GM21360 (cell line): ENCODE measurements around the gene LRRC36.

Source experiments
- ATAC-seq: cut with Tn5 transposase; IDR thresholded peaks from one replicate; pipeline ENCODE4 v1.9.1; 2021; ENCODE audit warnings: mild to moderate bottlenecking, moderate library complexity; ENCODE audit not compliant: unreplicated experiment

The LRRC36 gene

GRCh38 chr16:67388191-67388590 lies 61.6 kb downstream of the LRRC36 start:
- ATAC-seq: no peak

GRCh38 chr16:67388591-67388990 lies 62.0 kb downstream of the LRRC36 start:
- no peak for ATAC-seq

- no peak for ATAC-seq
Observed at GRCh38 chr16:67389911-67390815, 63.5 kb downstream of the LRRC36 start.

- no peak for ATAC-seq
Observed at GRCh38 chr16:67390816-67391423, 64.3 kb downstream of the LRRC36 start.

GRCh38 chr16:67391424-67392300 lies 65.0 kb downstream of the LRRC36 start:
- no peak for ATAC-seq

GRCh38 chr16:67392301-67393059 lies 65.9 kb downstream of the LRRC36 start:
- no peak for ATAC-seq

GRCh38 chr16:67393111-67393787 lies 66.6 kb downstream of the LRRC36 start, which contains the start of gene TPPP3:
Gene TPPP3, minus strand, starts transcription at chr16:67393498. Its CDS starts 2,387 bp downstream, at chr16:67391111.
- no peak for ATAC-seq

- ATAC-seq: no peak
Observed at GRCh38 chr16:67393788-67394154, 67.2 kb downstream of the LRRC36 start.

- ATAC-seq: no peak
Observed at GRCh38 chr16:67394155-67395104, 67.8 kb downstream of the LRRC36 start.

- ATAC-seq: no peak
Observed at GRCh38 chr16:67395105-67395457, 68.5 kb downstream of the LRRC36 start.

- no peak for ATAC-seq
Observed at GRCh38 chr16:67395458-67396158, 69.0 kb downstream of the LRRC36 start.

- ATAC-seq: no peak
Observed at GRCh38 chr16:67396159-67397035, 69.8 kb downstream of the LRRC36 start.

- no peak for ATAC-seq
Observed at GRCh38 chr16:67397036-67397801, 70.6 kb downstream of the LRRC36 start.

- ATAC-seq: no peak
Observed at GRCh38 chr16:67397812-67398545, 71.4 kb downstream of the LRRC36 start.

- no peak for ATAC-seq
Observed at GRCh38 chr16:67398546-67399217, 72.1 kb downstream of the LRRC36 start.
